Mesothelial cell of epicardium (in vitro differentiated cells): Measurements from ENCODE around the gene SSH2. TPM values are rescaled to one million over a fixed set of nuclear protein-coding genes. Genes with fewer than 3 reads are reported as not detected.

Experiments
- DNase-seq, 2 experiments: peaks; one replicate each; pipeline ENCODE4 v3.0.0; 2021; ENCODE audit warnings: low spot score in 2 of 2; ENCODE audit not compliant: unreplicated experiment in 2 of 2
- H3K27ac Mint-ChIP-seq: 2 replicates; pipeline ENCODE4 v1.8.0; 2021; ENCODE audit warnings: mixed read lengths
- H3K27me3 Mint-ChIP-seq: 2 replicates; pipeline ENCODE4 v1.8.0; 2021; ENCODE audit warnings: low read depth, mixed read lengths
- H3K36me3 Mint-ChIP-seq: 2 replicates; pipeline ENCODE4 v1.8.0; 2021; ENCODE audit warnings: mixed read lengths
- H3K4me1 Mint-ChIP-seq: 2 replicates; pipeline ENCODE4 v1.8.0; 2021; ENCODE audit warnings: mixed read lengths
- H3K4me3 Mint-ChIP-seq: 2 replicates; pipeline ENCODE4 v1.8.0; 2021; ENCODE audit warnings: mild to moderate bottlenecking, moderate library complexity, mixed read lengths
- H3K9me3 Mint-ChIP-seq: 2 replicates; pipeline ENCODE4 v1.8.0; 2021; ENCODE audit warnings: mixed read lengths
- total RNA-seq: library from RNA; stranded (reverse); gene quantifications from 3 replicates; pipeline ENCODE4 v1.2.1, GENCODE V29; 2021
- TF ChIP-seq, protein P1 (sequence below): fragments of 200-600 bp; sonication (generic); IDR thresholded peaks from one replicate; pipeline ENCODE4 v1.5.0; 2021; ENCODE audit warnings: antibody characterized with exemption; ENCODE audit not compliant: unreplicated experiment

Gene SSH2
- total RNA-seq, 1 donor from 2014 or later, result 23.7 TPM

DNA sequence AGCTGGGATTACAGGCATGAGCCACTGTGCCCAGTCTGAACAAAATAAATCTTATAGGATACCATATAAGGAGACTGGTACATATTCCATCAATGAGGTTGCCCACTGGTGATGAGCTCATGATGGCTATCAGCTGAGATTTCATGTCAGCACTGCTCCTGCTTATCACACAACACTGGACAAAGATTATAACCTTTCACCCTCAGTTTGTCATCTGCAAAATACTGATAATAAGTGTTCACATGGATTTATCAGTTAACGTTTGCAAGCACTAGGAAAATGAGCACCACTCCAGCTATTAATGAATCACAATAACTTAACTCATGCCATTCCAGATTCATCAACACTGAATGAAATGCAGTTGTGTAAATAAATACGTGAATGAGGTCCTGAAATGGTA, 83.7 kb downstream of the SSH2 start:
- H3K27ac Mint-ChIP-seq, result no peak overlapping the region
- H3K4me1 Mint-ChIP-seq, result peaks cover 49% of the 10 kb centered on the region
- no peaks in the 10 kb centered on the region for H3K9me3 Mint-ChIP-seq
- H3K36me3 Mint-ChIP-seq, result no peaks in the 10 kb centered on the region
- H3K27me3 Mint-ChIP-seq, result no peaks in the 10 kb centered on the region
- H3K4me3 Mint-ChIP-seq, result no peak overlapping the region
- no peak for DNase-seq
- TF ChIP-seq, protein P1, sequence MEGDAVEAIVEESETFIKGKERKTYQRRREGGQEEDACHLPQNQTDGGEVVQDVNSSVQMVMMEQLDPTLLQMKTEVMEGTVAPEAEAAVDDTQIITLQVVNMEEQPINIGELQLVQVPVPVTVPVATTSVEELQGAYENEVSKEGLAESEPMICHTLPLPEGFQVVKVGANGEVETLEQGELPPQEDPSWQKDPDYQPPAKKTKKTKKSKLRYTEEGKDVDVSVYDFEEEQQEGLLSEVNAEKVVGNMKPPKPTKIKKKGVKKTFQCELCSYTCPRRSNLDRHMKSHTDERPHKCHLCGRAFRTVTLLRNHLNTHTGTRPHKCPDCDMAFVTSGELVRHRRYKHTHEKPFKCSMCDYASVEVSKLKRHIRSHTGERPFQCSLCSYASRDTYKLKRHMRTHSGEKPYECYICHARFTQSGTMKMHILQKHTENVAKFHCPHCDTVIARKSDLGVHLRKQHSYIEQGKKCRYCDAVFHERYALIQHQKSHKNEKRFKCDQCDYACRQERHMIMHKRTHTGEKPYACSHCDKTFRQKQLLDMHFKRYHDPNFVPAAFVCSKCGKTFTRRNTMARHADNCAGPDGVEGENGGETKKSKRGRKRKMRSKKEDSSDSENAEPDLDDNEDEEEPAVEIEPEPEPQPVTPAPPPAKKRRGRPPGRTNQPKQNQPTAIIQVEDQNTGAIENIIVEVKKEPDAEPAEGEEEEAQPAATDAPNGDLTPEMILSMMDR, result no peak

DNA sequence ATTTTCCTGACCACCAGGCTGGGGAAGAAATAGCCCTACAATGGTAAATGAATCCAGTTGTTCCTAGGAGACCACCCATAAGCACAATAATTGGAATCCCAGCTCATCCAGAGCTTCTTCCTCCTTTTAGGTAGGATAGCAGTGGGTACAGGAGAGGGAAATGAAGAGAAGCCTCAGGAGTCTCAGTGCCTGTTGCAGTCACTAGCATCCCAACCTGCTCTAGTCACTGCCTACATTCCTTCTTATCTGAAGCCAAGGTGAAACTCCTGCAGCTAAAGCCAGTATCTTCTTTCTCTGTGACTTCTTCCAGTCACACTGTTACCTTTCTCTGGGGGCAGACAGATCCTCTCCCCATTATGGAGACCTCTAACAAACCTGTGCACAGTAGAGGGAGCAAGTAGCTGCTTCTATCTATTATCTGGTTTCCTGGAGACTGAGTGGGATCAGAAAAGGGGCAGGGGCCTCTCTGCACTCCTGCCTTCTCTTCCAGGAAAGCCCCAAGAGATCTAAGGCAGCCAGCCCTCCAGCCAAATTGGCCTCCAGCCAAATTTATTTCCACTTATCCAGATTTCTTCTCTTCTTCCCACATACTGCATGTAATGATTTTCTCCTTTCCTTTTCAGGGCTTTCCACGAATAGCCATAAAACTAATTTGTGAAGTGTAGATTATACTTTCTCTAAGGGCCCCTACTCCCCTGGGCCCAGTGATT, 85.5 kb downstream of the SSH2 start:
- TF ChIP-seq, protein P1, result no peak
- no peaks in the 10 kb centered on the region for H3K27me3 Mint-ChIP-seq
- peak overlapping the region; percentile 90 for H3K27ac Mint-ChIP-seq
- peak in 1 of 2 experiments; percentile 55 for DNase-seq
- no peaks in the 10 kb centered on the region for H3K9me3 Mint-ChIP-seq
- no peak overlapping the region for H3K4me3 Mint-ChIP-seq
- no peaks in the 10 kb centered on the region for H3K36me3 Mint-ChIP-seq
- H3K4me1 Mint-ChIP-seq, result peaks cover 48% of the 10 kb centered on the region

DNA sequence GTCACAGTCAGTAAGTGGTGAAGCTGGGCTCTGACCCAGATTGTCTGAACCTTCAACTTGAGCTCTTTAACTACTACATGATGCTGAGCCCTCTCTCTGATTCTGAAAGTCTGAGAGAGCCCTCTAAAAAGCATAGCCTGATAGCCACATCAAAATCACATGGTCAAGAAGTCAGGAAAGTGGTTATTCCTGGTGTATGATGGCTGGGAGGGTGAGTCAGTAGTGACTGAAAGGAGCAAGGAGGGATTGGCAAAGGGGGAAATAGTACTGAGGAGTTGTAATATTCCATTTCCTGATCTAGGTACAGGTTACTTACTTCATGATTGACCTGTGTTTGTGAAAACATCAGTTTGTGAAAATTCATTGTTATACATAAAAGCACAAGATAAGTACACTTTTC, 89.1 kb downstream of the SSH2 start:
- TF ChIP-seq, protein P1, result no peak
- no peaks in the 10 kb centered on the region for H3K36me3 Mint-ChIP-seq
- no peaks in the 10 kb centered on the region for H3K9me3 Mint-ChIP-seq
- no peak overlapping the region for H3K4me3 Mint-ChIP-seq
- H3K27me3 Mint-ChIP-seq, result no peaks in the 10 kb centered on the region
- no peak for DNase-seq
- H3K4me1 Mint-ChIP-seq, result peaks cover 36% of the 10 kb centered on the region
- H3K27ac Mint-ChIP-seq, result no peak overlapping the region

DNA sequence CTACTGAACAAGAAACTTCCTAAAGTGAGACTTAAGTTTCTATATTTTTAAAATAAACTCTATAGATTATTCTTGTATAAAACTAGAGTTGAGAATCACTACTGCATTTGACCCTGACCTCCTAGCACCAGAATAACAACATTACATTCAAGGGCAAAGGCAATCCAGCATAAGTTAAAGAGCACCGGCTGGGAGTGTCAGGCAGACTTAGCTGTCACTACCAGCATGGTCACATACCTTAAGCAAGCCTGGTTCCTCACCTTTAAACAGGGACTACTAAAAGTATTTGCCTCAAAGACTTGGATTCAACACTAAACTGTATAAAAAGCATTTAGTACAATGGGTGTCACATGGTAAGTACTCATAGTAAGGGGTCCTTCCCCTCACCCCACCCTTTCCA, 90.4 kb downstream of the SSH2 start:
- Mint-ChIP-seq H3K27ac (no peak overlapping the region), H3K27me3 (no peaks in the 10 kb centered on the region), H3K4me3 (no peak overlapping the region), H3K4me1 (peaks cover 33% of the 10 kb centered on the region), H3K36me3 (no peaks in the 10 kb centered on the region), H3K9me3 (no peaks in the 10 kb centered on the region)
- no peak for DNase-seq
- TF ChIP-seq, protein P1, result no peak

DNA sequence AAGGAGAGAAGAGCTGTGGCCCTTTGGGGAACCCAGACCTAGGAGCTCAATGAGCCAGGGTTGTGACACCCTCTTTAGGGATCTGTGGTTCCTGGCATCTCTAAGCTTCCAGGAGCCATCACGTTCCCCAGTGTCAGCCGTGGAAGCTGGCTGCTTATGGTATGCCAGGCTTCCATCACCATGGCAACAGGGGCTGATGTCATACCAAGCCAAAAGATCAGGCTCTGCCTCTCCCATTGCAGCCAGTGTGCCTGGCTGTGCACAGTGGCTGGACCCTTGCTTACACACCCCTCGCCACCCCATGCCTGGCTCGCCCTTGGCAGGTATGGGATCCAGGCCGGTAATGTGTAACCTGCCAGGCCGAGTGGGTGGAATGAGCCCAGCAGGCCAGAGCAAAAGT, 91.1 kb downstream of the SSH2 start:
- H3K4me3 Mint-ChIP-seq, result no peak overlapping the region
- peaks cover 28% of the 10 kb centered on the region for H3K4me1 Mint-ChIP-seq
- H3K9me3 Mint-ChIP-seq, result peaks cover under 1% of the 10 kb centered on the region
- H3K27ac Mint-ChIP-seq, result no peak overlapping the region
- no peaks in the 10 kb centered on the region for H3K36me3 Mint-ChIP-seq
- DNase-seq, result no peak
- no peaks in the 10 kb centered on the region for H3K27me3 Mint-ChIP-seq
- TF ChIP-seq, protein P1, result no peak

DNA sequence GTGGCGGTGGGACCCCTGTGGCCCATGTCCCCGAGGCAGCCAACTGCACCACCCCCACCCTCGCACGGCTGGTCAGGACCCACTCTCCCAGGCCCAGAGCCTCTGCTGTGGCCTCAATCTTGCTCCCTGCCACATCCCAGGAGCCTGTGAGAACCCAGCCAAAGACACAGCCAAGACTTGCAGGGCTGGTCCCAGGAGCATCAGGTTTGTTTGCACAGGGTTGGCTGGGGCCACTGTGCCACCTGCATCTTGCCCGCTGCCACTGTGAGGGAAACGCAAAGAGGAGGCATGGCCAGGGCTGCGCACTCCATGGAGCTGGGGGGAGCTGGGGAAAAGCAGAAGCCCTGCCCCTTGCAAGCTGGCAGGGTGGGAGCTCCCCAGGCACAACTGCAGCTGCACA, 92.5 kb downstream of the SSH2 start:
- DNase-seq, result no peak
- Mint-ChIP-seq H3K27ac (no peak overlapping the region), H3K4me3 (no peak overlapping the region), H3K4me1 (peaks cover 22% of the 10 kb centered on the region), H3K36me3 (no peaks in the 10 kb centered on the region), H3K9me3 (peaks cover 8% of the 10 kb centered on the region), H3K27me3 (no peaks in the 10 kb centered on the region)
- TF ChIP-seq, protein P1, result no peak
